ENCODE measurements around the gene PFKFB4.
A peak's percentile ranks its signal among the peaks of the same experiment; 100 is the strongest.

The PFKFB4 gene

DNA sequence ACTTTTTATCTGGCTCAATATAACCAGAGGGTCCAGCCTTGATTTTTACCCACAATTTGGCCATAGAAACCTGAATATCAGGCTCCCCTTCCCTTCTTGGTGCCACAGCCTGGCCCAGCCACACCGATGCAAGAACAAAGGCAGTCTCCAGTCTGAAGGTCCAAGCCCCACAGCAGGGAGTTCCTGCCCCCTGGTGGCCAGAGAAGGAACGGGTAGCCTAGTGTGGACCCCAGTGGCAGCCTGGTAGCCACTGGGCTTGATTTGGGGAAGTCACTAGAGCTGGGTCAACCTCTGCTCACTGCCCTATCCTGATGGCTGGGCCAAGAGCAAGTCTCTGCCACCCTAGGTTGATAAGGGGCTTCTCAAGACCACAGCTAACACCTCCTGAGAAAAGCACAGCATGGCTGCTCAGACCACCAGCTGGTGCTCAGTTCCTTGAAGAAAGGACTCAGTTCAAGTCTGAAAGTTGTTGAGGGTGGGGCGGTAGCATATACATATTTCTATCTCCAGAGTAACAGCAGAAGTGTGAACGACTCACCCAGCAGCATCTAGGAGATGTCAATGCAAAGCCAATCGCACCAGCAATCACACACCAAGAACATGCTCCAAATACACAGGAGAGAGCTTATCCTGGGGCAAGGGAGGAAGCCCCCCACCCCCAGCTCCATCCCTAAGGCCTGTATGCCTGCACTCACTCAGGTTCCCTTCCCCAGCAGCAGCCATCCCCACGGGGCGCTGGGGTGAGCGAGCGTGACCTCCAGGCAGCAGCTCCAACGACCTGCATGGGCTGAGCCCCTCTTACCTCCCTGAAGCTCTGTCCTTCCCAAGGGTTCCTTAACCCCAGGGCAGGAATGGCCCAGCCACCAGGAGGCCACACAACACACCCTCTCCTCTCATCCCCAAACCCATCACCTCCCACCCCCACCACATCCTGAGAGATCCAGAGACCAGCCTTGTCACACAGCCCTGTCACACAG is 7.6 kb downstream of the PFKFB4 start:
- DNase-seq (ENCODE audit: low spot score), result peak; percentile 79
- in situ Hi-C loops (cut with MboI; ENCODE audit: low pct_unique_long_range_greater_than_20kb, low sequenced_read_pairs, unreplicated experiment), result no loop called here
- TF ChIP-seq, protein P1, sequence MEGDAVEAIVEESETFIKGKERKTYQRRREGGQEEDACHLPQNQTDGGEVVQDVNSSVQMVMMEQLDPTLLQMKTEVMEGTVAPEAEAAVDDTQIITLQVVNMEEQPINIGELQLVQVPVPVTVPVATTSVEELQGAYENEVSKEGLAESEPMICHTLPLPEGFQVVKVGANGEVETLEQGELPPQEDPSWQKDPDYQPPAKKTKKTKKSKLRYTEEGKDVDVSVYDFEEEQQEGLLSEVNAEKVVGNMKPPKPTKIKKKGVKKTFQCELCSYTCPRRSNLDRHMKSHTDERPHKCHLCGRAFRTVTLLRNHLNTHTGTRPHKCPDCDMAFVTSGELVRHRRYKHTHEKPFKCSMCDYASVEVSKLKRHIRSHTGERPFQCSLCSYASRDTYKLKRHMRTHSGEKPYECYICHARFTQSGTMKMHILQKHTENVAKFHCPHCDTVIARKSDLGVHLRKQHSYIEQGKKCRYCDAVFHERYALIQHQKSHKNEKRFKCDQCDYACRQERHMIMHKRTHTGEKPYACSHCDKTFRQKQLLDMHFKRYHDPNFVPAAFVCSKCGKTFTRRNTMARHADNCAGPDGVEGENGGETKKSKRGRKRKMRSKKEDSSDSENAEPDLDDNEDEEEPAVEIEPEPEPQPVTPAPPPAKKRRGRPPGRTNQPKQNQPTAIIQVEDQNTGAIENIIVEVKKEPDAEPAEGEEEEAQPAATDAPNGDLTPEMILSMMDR (IDR thresholded peaks at IDR 0.05; ENCODE audit: extremely low read depth, insufficient read depth, missing control alignments), result peak; percentile 93

GRCh38 chr3:48548126-48548525 is 8.5 kb downstream of the PFKFB4 start:
- in situ Hi-C loops (cut with MboI; ENCODE audit: low pct_unique_long_range_greater_than_20kb, low sequenced_read_pairs, unreplicated experiment), result no loop called here
- TF ChIP-seq, protein P1 (IDR thresholded peaks at IDR 0.05; ENCODE audit: extremely low read depth, insufficient read depth, missing control alignments), result no peak
- no peak for DNase-seq (ENCODE audit: low spot score)

- TF ChIP-seq, protein P1 (IDR thresholded peaks at IDR 0.05; ENCODE audit: extremely low read depth, insufficient read depth, missing control alignments), result no peak
- in situ Hi-C loops (cut with MboI; ENCODE audit: low pct_unique_long_range_greater_than_20kb, low sequenced_read_pairs, unreplicated experiment), result no loop called here
- no peak for DNase-seq (ENCODE audit: low spot score)
These were observed 10.3 kb downstream of the PFKFB4 start for GRCh38 chr3:48546203-48546829.

- TF ChIP-seq, protein P1 (IDR thresholded peaks at IDR 0.05; ENCODE audit: extremely low read depth, insufficient read depth, missing control alignments), result no peak
- DNase-seq (ENCODE audit: low spot score), result no peak
- in situ Hi-C loops (cut with MboI; ENCODE audit: low pct_unique_long_range_greater_than_20kb, low sequenced_read_pairs, unreplicated experiment), result no loop called here
These were observed 12.5 kb downstream of the PFKFB4 start for GRCh38 chr3:48544141-48544540.

DNA sequence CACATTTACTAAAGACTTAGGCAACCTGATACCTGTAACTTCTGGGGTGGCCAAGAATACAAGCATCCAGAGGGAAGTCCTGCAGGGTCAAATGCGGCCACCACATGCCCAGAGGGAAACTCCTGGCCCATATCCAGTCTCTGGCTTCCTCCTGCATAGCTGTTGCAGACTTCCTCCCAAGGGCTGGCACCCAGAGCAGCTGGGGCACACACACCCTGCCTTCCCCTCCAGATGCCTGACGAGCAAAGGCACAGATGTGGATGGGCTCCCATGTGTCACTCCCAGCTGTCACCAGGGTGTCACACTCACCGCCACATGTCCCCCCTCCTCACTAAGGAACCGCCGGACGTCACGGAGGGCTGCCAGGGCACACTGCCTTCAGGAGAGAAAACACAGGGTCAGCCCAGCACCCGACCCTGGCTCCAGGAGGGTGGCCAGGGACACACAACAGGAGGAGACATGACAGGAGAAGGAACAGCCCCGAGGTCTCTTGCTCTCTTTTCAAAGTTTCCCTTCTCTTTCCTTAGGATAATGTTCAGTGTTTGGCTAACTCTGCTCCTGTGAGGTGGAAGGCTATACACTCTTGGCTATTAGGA is 13.2 kb downstream of the PFKFB4 start:
- in situ Hi-C loops (cut with MboI; ENCODE audit: low pct_unique_long_range_greater_than_20kb, low sequenced_read_pairs, unreplicated experiment), result no loop called here
- DNase-seq (ENCODE audit: low spot score), result no peak
- TF ChIP-seq, protein P1 (IDR thresholded peaks at IDR 0.05; ENCODE audit: extremely low read depth, insufficient read depth, missing control alignments), result no peak

DNA sequence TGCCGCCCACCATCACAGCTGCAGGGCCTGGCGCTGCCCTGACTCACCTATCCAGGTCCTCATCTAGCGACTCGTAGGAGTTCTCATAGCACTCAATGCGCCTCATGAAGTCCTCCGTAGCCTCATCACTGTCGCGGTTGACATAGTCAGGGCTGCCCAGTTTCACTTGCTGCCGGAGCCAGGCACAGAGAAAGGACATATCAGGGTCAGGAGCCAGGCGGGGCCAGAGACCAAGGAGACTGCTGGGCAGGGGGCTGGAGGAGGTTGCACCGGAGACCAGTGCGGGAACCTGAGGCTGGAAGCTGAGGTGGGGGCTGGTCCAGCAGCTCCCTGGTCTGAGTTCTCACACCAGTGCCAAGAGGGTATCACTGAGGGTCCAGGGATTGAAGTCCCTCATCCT is 18.2 kb downstream of the PFKFB4 start:
- in situ Hi-C loops (cut with MboI; ENCODE audit: low pct_unique_long_range_greater_than_20kb, low sequenced_read_pairs, unreplicated experiment), result no loop called here
- TF ChIP-seq, protein P1 (IDR thresholded peaks at IDR 0.05; ENCODE audit: extremely low read depth, insufficient read depth, missing control alignments), result no peak
- DNase-seq (ENCODE audit: low spot score), result no peak

All from GM13977 (cell line).